Spleen (tissue), 7 donors: ENCODE results near the gene RGPD8.

Source experiments
- POLR2A ChIP-seq, 3 donors: fragments of 450-650 bp; IDR thresholded peaks; one replicate each; pipeline ENCODE4 v1.5.1; 2017; ENCODE audit warnings: antibody characterized with exemption in 3 of 3, mild to moderate bottlenecking in 1 of 3
- TF ChIP-seq, protein P1 (sequence below), 11 experiments: fragments of 200-600 bp in 7 of 11; fragments of 450-650 bp in 4 of 11; sonication (generic) in 4 of 11; IDR thresholded peaks in 8 of 11; conservative IDR thresholded peaks in 3 of 11; 1 replicate in 7 of 11; 2 replicates in 4 of 11; pipeline versions ENCODE4 v1.4.0 to v1.8.0; 2016 to 2021; ENCODE audit warnings: antibody characterized with exemption in 11 of 11, inconsistent platforms in 4 of 11, mild to moderate bottlenecking in 1 of 11
- donor health status: DM: no; HTN: no; CAD: no; lungs with moderate emphysema.
- donor health status: DM: no; HTN: no; CAD: no.
- donor health status: DM: no; HTN: no; CAD: no.

GRCh38 chr2:112462178-112462577 lies 28.7 kb upstream of the RGPD8 start:
- TF ChIP-seq, protein P1, sequence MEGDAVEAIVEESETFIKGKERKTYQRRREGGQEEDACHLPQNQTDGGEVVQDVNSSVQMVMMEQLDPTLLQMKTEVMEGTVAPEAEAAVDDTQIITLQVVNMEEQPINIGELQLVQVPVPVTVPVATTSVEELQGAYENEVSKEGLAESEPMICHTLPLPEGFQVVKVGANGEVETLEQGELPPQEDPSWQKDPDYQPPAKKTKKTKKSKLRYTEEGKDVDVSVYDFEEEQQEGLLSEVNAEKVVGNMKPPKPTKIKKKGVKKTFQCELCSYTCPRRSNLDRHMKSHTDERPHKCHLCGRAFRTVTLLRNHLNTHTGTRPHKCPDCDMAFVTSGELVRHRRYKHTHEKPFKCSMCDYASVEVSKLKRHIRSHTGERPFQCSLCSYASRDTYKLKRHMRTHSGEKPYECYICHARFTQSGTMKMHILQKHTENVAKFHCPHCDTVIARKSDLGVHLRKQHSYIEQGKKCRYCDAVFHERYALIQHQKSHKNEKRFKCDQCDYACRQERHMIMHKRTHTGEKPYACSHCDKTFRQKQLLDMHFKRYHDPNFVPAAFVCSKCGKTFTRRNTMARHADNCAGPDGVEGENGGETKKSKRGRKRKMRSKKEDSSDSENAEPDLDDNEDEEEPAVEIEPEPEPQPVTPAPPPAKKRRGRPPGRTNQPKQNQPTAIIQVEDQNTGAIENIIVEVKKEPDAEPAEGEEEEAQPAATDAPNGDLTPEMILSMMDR (IDR thresholded peaks at IDR 0.05 in 8 of 11, conservative IDR thresholded peaks at IDR 0.05 in 3 of 11): no peak
- TF ChIP-seq POLR2A (IDR thresholded peaks at IDR 0.05): no peak
